Measurements from ENCODE around the gene LRMDA.
"Not testable (repeated sequence)": the region's sequence is repeated elsewhere in the genome, so short reads cannot be mapped to it uniquely, and the experiment has no call there.

LRMDA gene

GRCh38 chr10:75605795-75606194 lies 174.4 kb downstream of the LRMDA start:
- H3K4me3 ChIP-seq (ENCODE audit: low read depth, low read length), result not testable (repeated sequence)

DNA sequence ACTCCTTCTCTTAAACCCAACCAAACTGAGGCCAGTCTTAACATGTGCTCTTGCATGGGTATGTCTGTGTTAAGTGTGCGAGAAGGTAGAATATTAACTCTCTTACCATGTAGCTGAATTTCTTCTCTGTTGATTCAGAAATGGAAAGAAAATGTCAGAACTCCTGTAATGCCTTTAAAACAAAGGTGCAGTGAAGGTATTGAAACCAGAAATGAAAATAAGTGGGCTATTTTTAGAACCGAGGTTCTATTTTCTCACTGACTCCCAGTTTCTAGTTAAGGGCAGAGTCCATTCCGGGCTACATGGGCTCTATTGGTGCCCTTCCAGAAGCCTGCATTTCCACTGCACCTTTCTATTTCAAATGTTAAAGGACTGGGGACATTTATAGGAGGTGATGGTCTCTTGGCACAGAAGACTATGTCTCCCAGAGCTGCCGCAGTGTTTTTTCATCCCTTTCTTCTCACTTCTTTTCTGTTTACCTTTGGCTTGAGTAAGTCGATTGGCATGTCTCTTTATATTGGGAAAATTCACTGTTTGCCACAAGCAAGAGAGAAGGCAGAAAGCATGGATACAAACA lies 174.9 kb downstream of the LRMDA start:
- no peak overlapping the region for H3K4me3 ChIP-seq (ENCODE audit: low read depth, low read length)

GRCh38 chr10:75607576-75607975 lies 176.2 kb downstream of the LRMDA start:
- H3K4me3 ChIP-seq (ENCODE audit: low read depth, low read length), result no peak overlapping the region

GRCh38 chr10:75610183-75610582 lies 178.8 kb downstream of the LRMDA start:
- no peak overlapping the region for H3K4me3 ChIP-seq (ENCODE audit: low read depth, low read length)

DNA sequence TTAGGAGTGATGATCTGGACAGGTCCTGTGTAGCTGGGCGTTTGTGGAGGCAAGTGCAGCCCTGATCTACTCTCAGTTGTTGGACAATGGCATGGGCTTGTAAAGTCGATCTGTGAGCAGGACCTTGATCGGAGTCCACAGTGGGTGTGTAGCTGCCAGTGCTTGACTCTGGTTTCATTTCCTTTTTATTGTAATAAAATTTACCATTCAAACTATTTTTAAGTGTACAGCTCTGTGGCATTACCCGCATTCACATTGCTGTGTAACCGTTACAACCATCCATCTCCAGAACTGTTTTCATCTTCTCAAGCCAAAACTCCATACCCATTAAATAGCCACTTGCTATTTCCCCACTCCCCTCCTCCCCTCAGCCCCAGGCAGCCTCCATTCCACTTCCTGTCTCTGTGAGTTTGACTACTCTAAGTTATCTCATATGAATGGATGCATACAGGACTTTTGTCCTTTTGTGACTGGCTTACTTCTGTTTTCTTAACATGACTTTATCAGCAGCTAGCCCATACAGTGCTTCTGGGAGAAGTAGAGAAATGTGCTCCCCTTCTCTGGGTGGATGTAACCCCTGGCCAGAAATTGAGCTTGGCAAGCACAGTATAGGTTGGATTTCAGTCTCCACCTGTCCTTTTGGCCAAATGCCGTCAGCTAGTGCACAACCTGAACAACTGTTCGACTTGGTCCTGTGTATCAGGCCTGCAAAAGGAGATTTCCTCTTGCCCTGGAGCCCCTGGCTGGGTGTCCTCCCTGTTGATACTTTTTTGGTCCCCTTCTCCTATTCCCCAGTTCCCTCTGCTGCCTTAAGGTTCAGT lies 180.0 kb downstream of the LRMDA start:
- H3K4me3 ChIP-seq (ENCODE audit: low read depth, low read length), result no peak overlapping the region

GRCh38 chr10:75611993-75612372 lies 180.6 kb downstream of the LRMDA start:
- no peak overlapping the region for H3K4me3 ChIP-seq (ENCODE audit: low read depth, low read length)

- H3K4me3 ChIP-seq (ENCODE audit: low read depth, low read length), result no peak overlapping the region
Measured at GRCh38 chr10:75612904-75613684, 181.7 kb downstream of the LRMDA start.

DNA sequence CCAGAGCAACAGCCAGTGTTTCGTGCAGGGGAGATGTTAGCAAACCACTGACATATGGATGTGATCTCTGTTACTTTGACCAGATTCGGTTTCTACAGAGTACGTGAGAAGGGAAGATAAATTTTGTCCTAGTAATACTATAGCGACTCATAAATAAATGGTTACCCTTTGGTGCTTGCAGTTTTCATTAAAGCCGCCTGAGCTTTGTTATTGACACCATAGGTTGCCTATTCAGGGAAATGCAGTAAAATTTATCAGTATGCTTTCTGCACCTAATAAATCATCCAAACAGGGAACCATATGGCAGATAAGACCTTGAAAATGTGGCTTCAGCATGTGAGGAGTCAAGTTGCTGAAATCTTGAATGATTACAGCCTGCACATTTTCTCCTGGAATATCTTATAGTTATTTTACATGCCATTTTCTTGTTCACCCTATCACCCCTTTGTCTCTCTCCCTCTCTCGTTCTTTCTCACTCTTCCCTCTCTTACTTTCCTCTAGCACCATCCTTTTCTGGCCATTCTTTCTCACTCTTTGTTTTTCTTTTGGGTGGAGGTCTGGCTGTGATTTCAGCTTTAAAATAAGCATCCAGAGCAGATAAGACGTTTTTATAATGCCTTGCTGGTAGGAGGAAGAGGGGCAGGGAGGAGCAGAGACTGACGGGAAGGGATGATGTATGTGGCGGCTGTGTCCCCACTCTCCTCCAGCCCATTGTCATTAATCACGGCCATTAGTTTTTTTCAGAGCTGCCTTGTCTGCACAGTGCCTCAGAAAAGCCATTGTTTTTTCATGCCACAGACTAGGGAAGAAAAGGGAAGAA lies 182.5 kb downstream of the LRMDA start:
- H3K4me3 ChIP-seq (ENCODE audit: low read depth, low read length), result no peak overlapping the region

DNA sequence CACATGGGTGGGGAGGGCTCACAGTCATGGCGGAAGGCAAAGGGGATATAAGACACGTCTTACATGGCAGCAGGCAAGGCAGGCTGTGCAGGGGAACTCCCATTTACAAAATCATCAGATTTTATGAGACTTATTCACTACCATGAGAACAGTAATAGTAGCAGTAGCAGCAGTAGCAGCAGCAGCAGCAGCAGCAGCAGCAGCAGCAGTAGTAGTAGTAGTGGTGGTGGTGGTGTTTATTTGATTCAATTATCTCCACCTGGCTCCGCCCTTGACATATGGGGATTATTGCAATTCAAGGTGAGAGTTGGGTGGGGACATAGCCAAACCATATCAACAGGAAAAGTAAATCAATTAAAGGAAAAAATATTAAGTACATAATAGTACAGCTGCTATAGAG lies 184.7 kb downstream of the LRMDA start:
- H3K4me3 ChIP-seq (ENCODE audit: low read depth, low read length), result no peak overlapping the region

DNA sequence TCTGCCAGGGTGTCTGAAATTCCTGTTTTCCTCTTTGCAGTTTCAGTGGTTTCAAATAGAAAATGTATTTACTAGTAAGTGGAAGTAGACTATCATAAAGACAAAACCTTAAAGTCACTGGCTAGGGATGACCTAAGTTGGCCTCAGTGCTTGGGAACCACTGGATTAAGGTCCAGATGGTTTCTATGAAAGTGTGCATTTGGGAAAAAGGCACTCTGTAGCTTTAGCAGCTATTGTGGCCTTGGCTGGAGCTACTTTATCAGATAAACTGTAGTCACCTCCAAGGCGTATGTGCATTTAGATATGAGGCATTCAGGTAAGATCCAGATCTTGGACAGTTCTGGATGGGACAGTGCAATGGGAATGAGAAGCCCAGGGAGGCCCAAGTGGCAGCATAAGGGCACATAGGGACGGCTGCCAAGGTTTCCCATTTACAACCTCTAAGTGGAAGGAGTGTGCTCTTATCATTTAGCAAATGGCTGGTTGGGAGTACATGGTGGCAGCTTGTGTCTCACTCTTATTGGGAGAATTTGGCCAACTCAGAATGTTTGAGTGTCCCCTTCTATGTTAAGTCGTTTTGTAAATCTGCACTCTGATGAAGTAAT lies 185.6 kb downstream of the LRMDA start:
- no peak overlapping the region for H3K4me3 ChIP-seq (ENCODE audit: low read depth, low read length)

- no peak overlapping the region for H3K4me3 ChIP-seq (ENCODE audit: low read depth, low read length)
Measured at GRCh38 chr10:75617485-75618155, 186.2 kb downstream of the LRMDA start.

DNA sequence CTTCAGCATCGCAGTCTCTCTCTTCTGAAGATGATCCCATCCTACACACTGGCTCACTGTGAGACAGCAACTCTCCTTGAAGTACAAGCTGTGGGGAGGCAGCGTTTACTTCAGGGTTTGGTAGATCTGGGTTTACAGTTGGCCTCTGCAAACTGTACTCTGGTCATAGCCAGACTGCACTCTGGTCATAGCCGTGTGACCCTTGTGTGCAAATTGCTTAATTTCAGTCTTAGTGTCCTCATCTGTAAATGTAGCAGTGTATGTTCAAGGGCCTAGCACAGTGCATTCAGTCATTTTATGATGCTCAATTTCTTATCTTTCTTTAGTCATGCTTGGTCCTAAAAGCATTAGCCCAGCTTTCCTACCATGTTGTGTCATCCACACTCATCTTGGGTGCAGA lies 188.2 kb downstream of the LRMDA start:
- no peak overlapping the region for H3K4me3 ChIP-seq (ENCODE audit: low read depth, low read length)

DNA sequence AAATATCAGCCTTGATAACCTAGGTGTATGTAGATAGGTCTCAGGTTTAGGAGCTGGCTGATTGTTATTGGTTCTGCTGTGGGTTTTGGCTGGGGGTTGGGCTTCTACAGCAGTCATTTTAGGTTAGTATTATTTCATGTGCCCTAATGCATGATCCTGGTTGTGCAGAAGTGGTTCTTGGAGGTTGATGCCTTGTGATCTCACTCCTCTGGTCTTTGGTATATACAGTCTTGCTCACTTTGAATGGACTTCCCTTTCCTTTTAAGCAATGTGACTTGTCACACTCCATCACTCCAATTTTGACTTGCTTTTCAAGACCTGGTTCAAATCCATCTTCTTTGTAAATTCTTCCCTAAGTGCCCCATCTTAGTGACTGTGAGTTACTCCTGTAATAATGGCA lies 188.9 kb downstream of the LRMDA start:
- H3K4me3 ChIP-seq (ENCODE audit: low read depth, low read length), result no peak overlapping the region

GRCh38 chr10:75621003-75621402 lies 189.6 kb downstream of the LRMDA start:
- not testable (repeated sequence) for H3K4me3 ChIP-seq (ENCODE audit: low read depth, low read length)

DNA sequence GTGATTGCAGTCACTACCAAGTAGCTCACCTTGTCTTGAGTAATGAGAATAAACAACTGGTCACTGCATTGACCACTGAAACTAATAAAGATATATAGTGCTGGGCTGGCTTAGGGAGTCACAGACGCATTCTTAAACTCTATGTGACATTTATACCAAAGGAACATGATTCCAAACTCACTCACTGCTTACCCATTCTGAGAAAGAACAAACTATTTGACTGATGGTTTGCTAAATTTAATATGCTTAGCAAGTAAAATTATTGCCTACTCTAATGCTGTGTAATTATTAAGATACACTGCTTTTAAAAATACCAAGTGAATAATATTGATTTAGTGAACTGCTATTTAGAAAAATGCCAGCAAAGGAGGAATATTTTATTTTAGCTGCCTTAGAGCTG lies 191.1 kb downstream of the LRMDA start:
- H3K4me3 ChIP-seq (ENCODE audit: low read depth, low read length), result no peak overlapping the region

DNA sequence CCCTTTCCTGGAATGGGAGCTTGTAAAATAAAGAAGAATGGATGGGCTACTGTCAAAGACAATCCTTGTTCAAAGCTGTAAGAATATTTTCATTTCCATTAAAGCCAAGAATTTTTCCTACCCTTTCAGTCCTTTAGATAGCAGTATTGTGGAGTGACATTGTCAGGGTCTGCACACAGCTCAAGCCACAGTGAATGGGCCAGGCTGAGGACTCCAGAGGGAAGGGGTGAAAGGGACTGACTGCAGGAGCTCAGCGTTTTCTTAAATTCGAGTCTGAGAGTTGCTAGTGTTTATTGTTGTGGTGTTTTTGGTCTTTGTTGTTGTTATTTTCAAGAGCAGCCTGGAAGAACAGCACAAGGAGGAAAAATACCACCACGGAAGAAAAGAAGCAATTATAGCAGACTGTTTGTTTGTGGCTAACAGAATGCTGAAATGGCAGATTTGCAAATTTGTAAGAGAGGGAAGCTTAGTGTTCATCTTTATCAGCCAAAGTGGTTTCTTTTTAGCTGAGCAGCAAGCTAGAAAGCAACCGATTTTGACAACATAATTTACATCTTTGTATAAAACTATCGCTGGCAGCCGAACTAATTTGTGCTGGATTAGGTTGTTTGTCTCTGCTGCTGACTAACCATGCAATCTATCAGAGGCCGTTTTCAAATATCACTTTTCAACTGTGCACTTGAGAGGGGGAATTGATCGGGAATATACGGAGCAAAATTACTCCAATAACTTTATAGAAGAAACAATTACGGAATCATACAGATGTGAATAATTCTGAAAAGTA lies 192.1 kb downstream of the LRMDA start:
- no peak overlapping the region for H3K4me3 ChIP-seq (ENCODE audit: low read depth, low read length)

DNA sequence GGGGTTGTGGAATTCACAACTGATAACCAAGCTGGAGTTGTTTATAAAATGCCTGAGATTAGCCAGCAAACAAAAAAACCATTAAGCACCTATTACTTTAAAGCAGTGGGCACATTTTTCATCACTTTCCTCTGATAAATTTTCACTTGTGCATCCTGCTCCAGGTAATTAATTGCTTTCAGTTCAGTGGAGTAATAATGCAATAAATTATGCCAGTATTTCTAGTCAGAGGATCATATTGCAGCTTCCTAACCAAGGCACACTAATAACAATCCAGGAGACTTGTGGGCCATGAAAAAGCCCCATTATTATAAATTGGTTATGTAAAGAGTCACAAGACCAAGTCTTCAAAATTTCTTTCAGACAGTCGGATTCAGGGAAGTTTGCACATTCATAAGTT lies 193.2 kb downstream of the LRMDA start:
- no peak overlapping the region for H3K4me3 ChIP-seq (ENCODE audit: low read depth, low read length)

DNA sequence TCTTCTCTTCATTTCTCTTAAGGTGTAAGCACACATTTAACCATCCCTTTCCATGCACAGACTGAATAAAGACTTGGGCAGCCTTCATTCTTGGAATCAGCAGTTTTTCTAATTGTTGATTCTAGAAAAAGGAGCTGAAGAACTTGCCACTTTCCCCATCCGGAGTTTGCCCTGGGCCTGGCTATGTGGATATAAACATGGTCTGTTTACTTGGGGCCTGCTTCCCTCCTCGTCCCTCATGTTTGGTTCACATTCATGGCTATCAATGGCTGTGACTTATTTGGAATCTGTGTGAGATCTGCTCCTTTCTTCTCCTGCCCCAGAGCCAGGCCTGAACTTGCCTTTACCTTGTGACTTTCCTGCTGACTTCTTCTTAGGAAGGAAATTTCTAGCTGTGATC lies 199.3 kb downstream of the LRMDA start:
- no peak overlapping the region for H3K4me3 ChIP-seq (ENCODE audit: low read depth, low read length)

- no peak overlapping the region for H3K4me3 ChIP-seq (ENCODE audit: low read depth, low read length)
Measured at GRCh38 chr10:75632805-75633462, 201.5 kb downstream of the LRMDA start.
